HCT116 (cell line): ENCODE data around the gene DENND2D. TPM values are rescaled to one million over a fixed set of nuclear protein-coding genes. Genes with fewer than 3 reads are reported as not detected.

Experiments used
- ATAC-seq: fragments of 200-7000 bp; cut with Tn5 transposase; 2 replicates; pipeline ENCODE4 v1.9.1; 2020; ENCODE audit warnings: mild to moderate bottlenecking, moderate library complexity
- BruUV-seq: library from RNA; stranded (reverse); fragments of 400-500 nt; replicated peaks from 2 replicates; lab custom pipeline; 2021; lab: Mats Ljungman, UMichigan
- CTCF ChIA-PET: fragments of 300-600 bp; sonication (Branson Sonifier 250); formaldehyde crosslinking; loops from one replicate; lab custom pipeline; 2021; ENCODE audit warnings: antibody characterized with exemption; lab: Charles Lee
- POLR2A ChIA-PET: fragments of 300-600, 350-600 bp; sonication (Branson Sonifier 250); formaldehyde crosslinking; loops from one replicate; lab custom pipeline; 2021; ENCODE audit warnings: antibody characterized with exemption; lab: Charles Lee
- RAD21 ChIA-PET, 2 experiments: fragments of 300-600 bp; sonication (Branson Sonifier 250); formaldehyde crosslinking; loops; one replicate each; lab custom pipeline; 2023; ENCODE audit warnings: low total read pairs in 2 of 2; ENCODE audit not compliant: uncharacterized antibody in 2 of 2, unreplicated experiment in 2 of 2, low non-redundant PET in 1 of 2; lab: Charles Lee
- DNase-seq: peaks from one replicate; pipeline ENCODE4 v3.0.0-alpha.2; 2010; ENCODE audit warnings: low read depth, low spot score
- H2AFZ ChIP-seq: fragments of 200-600 bp; shearing (Covaris generic), sonication (generic); 2 replicates; pipeline ENCODE4 v1.6.1; 2017; ENCODE audit warnings: low read depth, mixed run types, mixed read lengths, antibody characterized with exemption, low read length; ENCODE audit not compliant: poor library complexity, severe bottlenecking
- H3K27ac ChIP-seq: 2 replicates; pipeline ENCODE4 v1.5.1; 2012; ENCODE audit warnings: low read depth, low read length
- H3K27me3 ChIP-seq: fragments of 200-600 bp; sonication (generic); 2 replicates; pipeline ENCODE4 v1.6.1; 2016; ENCODE audit warnings: mixed run types, low read length, mixed read lengths; ENCODE audit not compliant: insufficient read depth
- H3K36me3 ChIP-seq, 2 experiments: fragments of 200-500 bp in 1 of 2; fragments of 200-600 bp in 1 of 2; sonication (Bioruptor generic) in 1 of 2; sonication (generic) in 1 of 2; 2 replicates each; pipeline versions ENCODE4 v1.5.1 to v1.6.1; 2014 to 2016; ENCODE audit warnings: low read length in 2 of 2, inconsistent platforms in 1 of 2, mixed read lengths in 1 of 2, mixed run types in 1 of 2; ENCODE audit not compliant: insufficient read depth in 2 of 2, control insufficient read depth in 1 of 2
- H3K4me1 ChIP-seq, 2 experiments: fragments of 200-600 bp in 1 of 2; sonication (generic) in 1 of 2; 2 replicates each; pipeline versions ENCODE4 v1.5.1 to v1.6.1; 2012 to 2017; ENCODE audit warnings: low read length in 2 of 2, inconsistent platforms in 1 of 2, mild to moderate bottlenecking in 1 of 2, mixed read lengths in 1 of 2, mixed run types in 1 of 2, moderate library complexity in 1 of 2; ENCODE audit not compliant: insufficient read depth in 2 of 2, control insufficient read depth in 1 of 2
- H3K4me2 ChIP-seq: fragments of 200-600 bp; sonication (generic); 2 replicates; pipeline ENCODE4 v1.6.1; 2017; ENCODE audit warnings: mixed run types, low read length, mixed read lengths
- H3K4me3 ChIP-seq, 2 experiments: fragments of 200-600 bp in 1 of 2; sonication (generic) in 1 of 2; replicated peaks in 1 of 2; 2 replicates each; pipeline ENCODE4 v1.5.1; 2011 to 2016; ENCODE audit warnings: low read length in 2 of 2, control low read depth in 1 of 2, low read depth in 1 of 2, mild to moderate bottlenecking in 1 of 2, mixed read lengths in 1 of 2, mixed run types in 1 of 2
- H3K79me2 ChIP-seq: fragments of 200-600 bp; sonication (generic); 2 replicates; pipeline ENCODE4 v1.6.1; 2017; ENCODE audit warnings: mild to moderate bottlenecking, mixed run types, low read length, moderate library complexity, mixed read lengths; ENCODE audit not compliant: insufficient read depth
- H3K9ac ChIP-seq: fragments of 200-600 bp; sonication (generic); 2 replicates; pipeline ENCODE4 v1.6.1; 2016; ENCODE audit warnings: low read length, mixed read lengths
- H3K9me2 ChIP-seq: fragments of 200-600 bp; sonication (generic), shearing (Covaris generic); 2 replicates; pipeline ENCODE4 v1.6.1; 2017; ENCODE audit warnings: mixed run types, mild to moderate bottlenecking, moderate library complexity; ENCODE audit not compliant: insufficient read depth
- H3K9me3 ChIP-seq, 2 experiments: fragments of 200-500 bp in 1 of 2; fragments of 200-600 bp in 1 of 2; sonication (Bioruptor generic) in 1 of 2; sonication (generic) in 1 of 2; 2 replicates each; pipeline ENCODE4 v1.6.1; 2014 to 2017; ENCODE audit warnings: low read length in 2 of 2, mixed read lengths in 2 of 2, inconsistent platforms in 1 of 2, low read depth in 1 of 2, mild to moderate bottlenecking in 1 of 2, mixed run types in 1 of 2, moderate library complexity in 1 of 2; ENCODE audit not compliant: control insufficient read depth in 1 of 2, insufficient read depth in 1 of 2
- H4K20me1 ChIP-seq: fragments of 200-600 bp; sonication (generic), shearing (Covaris generic); 2 replicates; pipeline ENCODE4 v1.6.1; 2017; ENCODE audit warnings: mixed run types, mild to moderate bottlenecking, moderate library complexity; ENCODE audit not compliant: insufficient read depth
- CBX3 ChIP-seq: IDR thresholded peaks from 2 replicates; pipeline ENCODE4 v1.6.1; 2012; ENCODE audit warnings: low read depth
- CEBPB ChIP-seq: IDR thresholded peaks from 2 replicates; pipeline ENCODE4 v1.6.1; 2012; ENCODE audit warnings: low read depth
- CTCF ChIP-seq, 3 experiments: fragments of 200-600 bp in 1 of 3; sonication (generic) in 1 of 3; IDR thresholded peaks in 2 of 3; conservative IDR thresholded peaks in 1 of 3; 2 replicates each; pipeline ENCODE4 v1.5.1; 2012 to 2017; ENCODE audit warnings: low read depth in 2 of 3, low read length in 2 of 3, antibody characterized with exemption in 1 of 3, borderline replicate concordance in 1 of 3, control low read depth in 1 of 3, mild to moderate bottlenecking in 1 of 3, mixed read lengths in 1 of 3, mixed run types in 1 of 3, moderate library complexity in 1 of 3; ENCODE audit not compliant: insufficient read depth in 1 of 3
- EGR1 ChIP-seq: IDR thresholded peaks from 2 replicates; pipeline ENCODE4 v1.6.1; 2012; ENCODE audit warnings: low read depth
- ELF1 ChIP-seq: IDR thresholded peaks from 2 replicates; pipeline ENCODE4 v1.6.1; 2012; ENCODE audit warnings: low read depth, borderline replicate concordance
- EZH2phosphoT487 ChIP-seq: fragments of 200-600 bp; IDR thresholded peaks from 2 replicates; pipeline ENCODE4 v1.6.1; 2018; ENCODE audit warnings: antibody characterized with exemption, borderline replicate concordance
- MAX ChIP-seq: IDR thresholded peaks from 2 replicates; pipeline ENCODE4 v1.6.1; 2012
- POLR2A ChIP-seq: IDR thresholded peaks from 2 replicates; pipeline ENCODE4 v1.7.0; 2011; ENCODE audit warnings: borderline replicate concordance; ENCODE audit not compliant: insufficient read depth, insufficient read length; ENCODE audit errors: extremely low read depth
- POLR2AphosphoS5 ChIP-seq: IDR thresholded peaks from 2 replicates; pipeline ENCODE4 v1.6.1; 2011; ENCODE audit warnings: mild to moderate bottlenecking, low read depth, low read length, moderate library complexity
- RAD21 ChIP-seq: IDR thresholded peaks from 2 replicates; pipeline ENCODE4 v1.6.1; 2012; ENCODE audit warnings: low read depth, mild to moderate bottlenecking
- SIN3A ChIP-seq: IDR thresholded peaks from 2 replicates; pipeline ENCODE4 v1.6.1; 2012; ENCODE audit warnings: low read depth
- SP1 ChIP-seq: IDR thresholded peaks from 2 replicates; pipeline ENCODE4 v1.6.1; 2012; ENCODE audit warnings: low read depth
- TCF7L2 ChIP-seq: IDR thresholded peaks from 2 replicates; pipeline ENCODE4 v1.7.0; 2011; ENCODE audit warnings: borderline replicate concordance, inconsistent platforms; ENCODE audit not compliant: insufficient read depth, insufficient read length; ENCODE audit errors: extremely low read depth
- YY1 ChIP-seq: IDR thresholded peaks from 2 replicates; pipeline ENCODE4 v1.6.1; 2011; ENCODE audit warnings: low read length, low read depth, moderate library complexity, mild to moderate bottlenecking; ENCODE audit not compliant: insufficient replicate concordance; ENCODE audit errors: extremely low read depth
- ZBTB33 ChIP-seq: IDR thresholded peaks from 2 replicates; pipeline ENCODE4 v1.6.1; 2011; ENCODE audit warnings: mild to moderate bottlenecking, low read length, moderate library complexity; ENCODE audit not compliant: insufficient replicate concordance; ENCODE audit errors: extremely low read depth
- ZFX ChIP-seq: fragments of 450-650 bp; IDR thresholded peaks from 2 replicates; pipeline ENCODE4 v1.6.1; 2017
- ZNF274 ChIP-seq: fragments of 200-500 bp; sonication (Bioruptor generic); IDR thresholded peaks from 2 replicates; pipeline ENCODE4 v1.6.1; 2014; ENCODE audit warnings: mild to moderate bottlenecking, low read depth, low read length, inconsistent platforms
- intact Hi-C: fragments of 100-400 bp; cut with micrococcal nuclease; formaldehyde crosslinking; loops from 2 replicates; pipeline ENCODE4 v1.10.0; 2022
- total RNA-seq: library from RNA; stranded (reverse); gene quantifications from one replicate; pipeline ENCODE4 v1.2.1, GENCODE V29; 2021; ENCODE audit not compliant: unreplicated experiment
- TF ChIP-seq, protein P1 (sequence below): IDR thresholded peaks from 2 replicates; pipeline ENCODE4 v1.6.1; 2012; ENCODE audit warnings: low read depth
- TF ChIP-seq, protein P2 (sequence below): IDR thresholded peaks from 2 replicates; pipeline ENCODE4 v1.6.1; 2012

The DENND2D gene
- total RNA-seq, 1 experiment from 2014 or later = 31.9 TPM

DNA sequence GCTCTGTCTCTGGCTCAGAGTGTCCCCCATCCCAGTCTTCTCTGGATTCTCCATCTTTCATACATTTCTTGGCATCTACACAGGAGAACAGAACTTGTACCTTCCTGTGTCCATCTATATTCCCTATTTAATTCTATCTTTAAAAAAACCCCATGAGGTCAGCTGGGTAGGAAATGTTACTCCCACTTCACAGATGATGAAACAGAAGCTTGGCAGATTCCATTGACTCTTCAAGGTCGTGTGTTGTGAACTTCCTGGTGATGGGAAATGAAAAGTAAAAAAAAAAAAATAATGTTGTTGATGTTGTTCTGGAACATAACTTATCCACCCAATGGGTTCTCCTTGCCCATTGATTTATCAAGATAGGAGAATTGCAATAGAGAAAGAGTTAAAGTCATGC is 35.9 kb upstream of the DENND2D start:
- Histone ChIP-seq H3K4me3 (no peak overlapping the region), H3K4me1 (peaks cover 0 to 12% of the 10 kb centered on the region in 2 experiments; a peak in 1 of 4 replicates), H4K20me1 (no peaks in the 10 kb centered on the region), H3K9me3 (no peaks in the 10 kb centered on the region), H2AFZ (no peak overlapping the region), H3K4me2 (no peak overlapping the region), H3K9ac (no peak overlapping the region), H3K79me2 (no peaks in the 10 kb centered on the region), H3K9me2 (no peaks in the 10 kb centered on the region), H3K27me3 (no peaks in the 10 kb centered on the region), H3K27ac (no peak overlapping the region), H3K36me3 (no peaks in the 10 kb centered on the region)
- no peak for TF ChIP-seq CBX3
- no peak for TF ChIP-seq ZBTB33
- TF ChIP-seq ELF1 = no peak
- TF ChIP-seq ZFX = no peak
- no peak for TF ChIP-seq CEBPB
- TF ChIP-seq, protein P1, sequence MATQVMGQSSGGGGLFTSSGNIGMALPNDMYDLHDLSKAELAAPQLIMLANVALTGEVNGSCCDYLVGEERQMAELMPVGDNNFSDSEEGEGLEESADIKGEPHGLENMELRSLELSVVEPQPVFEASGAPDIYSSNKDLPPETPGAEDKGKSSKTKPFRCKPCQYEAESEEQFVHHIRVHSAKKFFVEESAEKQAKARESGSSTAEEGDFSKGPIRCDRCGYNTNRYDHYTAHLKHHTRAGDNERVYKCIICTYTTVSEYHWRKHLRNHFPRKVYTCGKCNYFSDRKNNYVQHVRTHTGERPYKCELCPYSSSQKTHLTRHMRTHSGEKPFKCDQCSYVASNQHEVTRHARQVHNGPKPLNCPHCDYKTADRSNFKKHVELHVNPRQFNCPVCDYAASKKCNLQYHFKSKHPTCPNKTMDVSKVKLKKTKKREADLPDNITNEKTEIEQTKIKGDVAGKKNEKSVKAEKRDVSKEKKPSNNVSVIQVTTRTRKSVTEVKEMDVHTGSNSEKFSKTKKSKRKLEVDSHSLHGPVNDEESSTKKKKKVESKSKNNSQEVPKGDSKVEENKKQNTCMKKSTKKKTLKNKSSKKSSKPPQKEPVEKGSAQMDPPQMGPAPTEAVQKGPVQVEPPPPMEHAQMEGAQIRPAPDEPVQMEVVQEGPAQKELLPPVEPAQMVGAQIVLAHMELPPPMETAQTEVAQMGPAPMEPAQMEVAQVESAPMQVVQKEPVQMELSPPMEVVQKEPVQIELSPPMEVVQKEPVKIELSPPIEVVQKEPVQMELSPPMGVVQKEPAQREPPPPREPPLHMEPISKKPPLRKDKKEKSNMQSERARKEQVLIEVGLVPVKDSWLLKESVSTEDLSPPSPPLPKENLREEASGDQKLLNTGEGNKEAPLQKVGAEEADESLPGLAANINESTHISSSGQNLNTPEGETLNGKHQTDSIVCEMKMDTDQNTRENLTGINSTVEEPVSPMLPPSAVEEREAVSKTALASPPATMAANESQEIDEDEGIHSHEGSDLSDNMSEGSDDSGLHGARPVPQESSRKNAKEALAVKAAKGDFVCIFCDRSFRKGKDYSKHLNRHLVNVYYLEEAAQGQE = no peak
- no peak for TF ChIP-seq SIN3A
- no peak for TF ChIP-seq ZNF274
- no peak for TF ChIP-seq TCF7L2
- no peak for TF ChIP-seq SP1
- TF ChIP-seq YY1 = no peak
- no peak for TF ChIP-seq CTCF (IDR thresholded peaks at IDR 0.05 in 2 of 3, conservative IDR thresholded peaks at IDR 0.05 in 1 of 3; ENCODE audit: borderline replicate concordance in 1 of 3, insufficient read depth in 1 of 3, low read depth in 2 of 3, low read length in 2 of 3)
- TF ChIP-seq, protein P2, sequence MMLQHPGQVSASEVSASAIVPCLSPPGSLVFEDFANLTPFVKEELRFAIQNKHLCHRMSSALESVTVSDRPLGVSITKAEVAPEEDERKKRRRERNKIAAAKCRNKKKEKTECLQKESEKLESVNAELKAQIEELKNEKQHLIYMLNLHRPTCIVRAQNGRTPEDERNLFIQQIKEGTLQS = no peak
- no peak for TF ChIP-seq EZH2phosphoT487
- no peak for TF ChIP-seq POLR2AphosphoS5
- TF ChIP-seq MAX = no peak
- TF ChIP-seq RAD21 = no peak
- no peak for TF ChIP-seq EGR1
- no peak for TF ChIP-seq POLR2A
- DNase-seq (no peak), ATAC-seq (no peak)
- ChIA-PET POLR2A (no interaction called here), RAD21 (no interaction called here), CTCF (no interaction called here)
- intact Hi-C loops = no loop called here
- BruUV-seq = no TSS peak
